GM15510 (cell line): ENCODE measurements around the gene LDLRAD4.

Source experiments
- POLR2A ChIP-seq: IDR thresholded peaks from 3 replicates; pipeline ENCODE4 v1.6.1; 2011; ENCODE audit warnings: borderline replicate concordance; ENCODE audit not compliant: insufficient read length; ENCODE audit errors: extremely low read depth

Gene LDLRAD4

DNA sequence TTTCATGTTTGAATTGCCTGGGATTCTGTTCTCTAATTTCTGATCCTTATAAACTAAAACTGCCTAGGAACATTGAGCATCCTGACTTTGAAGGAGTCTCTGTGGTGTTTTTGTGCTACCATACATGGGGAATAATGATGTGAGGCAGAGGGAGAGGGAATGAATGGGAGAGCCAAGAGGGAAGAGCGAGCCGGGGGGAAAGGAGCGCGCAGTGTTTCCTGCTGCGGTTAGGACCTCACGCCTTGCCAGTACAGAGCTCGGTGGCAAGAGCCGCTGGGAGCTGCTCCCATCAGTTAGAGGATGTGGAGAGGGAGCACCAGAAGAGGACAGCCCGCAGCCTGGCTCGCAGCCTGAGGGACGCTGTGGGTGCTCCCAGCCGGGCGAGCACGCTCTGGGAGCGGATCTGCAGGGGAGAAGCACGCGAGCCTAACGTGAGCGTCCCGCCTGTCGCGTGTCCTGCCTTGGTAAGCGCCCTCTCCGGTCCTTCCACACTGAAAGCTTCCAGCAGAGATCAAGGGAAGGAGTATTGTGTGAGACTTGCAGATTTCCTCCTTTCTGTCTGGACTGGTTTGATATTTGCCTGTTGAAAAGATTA, 393.1 kb downstream of the LDLRAD4 start:
- TF ChIP-seq POLR2A: no peak

DNA sequence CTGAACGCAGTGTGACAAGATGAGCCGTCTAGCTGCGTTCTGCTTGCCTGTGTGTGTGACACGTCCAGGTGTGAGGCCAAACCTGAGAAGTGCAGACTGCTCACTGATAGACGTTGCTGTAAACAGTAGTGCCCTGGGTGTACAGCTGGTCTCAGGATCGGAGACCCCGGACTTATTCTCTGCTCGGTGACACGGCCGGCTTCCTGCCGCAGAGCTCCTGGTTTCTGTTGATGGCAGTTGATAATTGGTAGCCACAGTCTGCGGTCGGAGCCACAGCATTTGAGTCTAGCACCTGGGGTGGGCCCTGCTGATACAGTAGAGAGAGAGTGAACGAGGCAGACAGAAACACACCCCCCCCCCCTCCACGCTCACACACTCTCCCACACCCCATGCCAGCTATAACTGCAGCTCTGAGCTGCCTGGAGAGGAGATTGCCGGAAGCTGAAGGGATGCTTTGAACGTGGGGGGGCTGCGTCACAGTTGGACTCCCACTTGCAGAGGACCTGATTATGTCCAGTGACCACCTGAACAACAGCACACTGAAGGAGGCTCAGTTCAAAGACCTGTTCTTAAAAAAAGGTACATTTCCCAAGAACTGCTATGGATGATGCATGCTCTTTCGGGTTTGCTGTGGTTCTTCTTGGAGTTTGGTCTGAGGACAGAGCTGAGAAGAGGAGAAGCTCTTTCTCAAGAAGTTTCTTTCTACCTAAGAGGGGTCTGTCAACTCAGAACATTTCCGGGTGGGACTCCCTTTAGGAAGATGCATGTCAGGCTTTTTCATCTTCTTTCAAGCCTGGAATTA, 393.8 kb downstream of the LDLRAD4 start:
- peak; percentile 47 for TF ChIP-seq POLR2A

DNA sequence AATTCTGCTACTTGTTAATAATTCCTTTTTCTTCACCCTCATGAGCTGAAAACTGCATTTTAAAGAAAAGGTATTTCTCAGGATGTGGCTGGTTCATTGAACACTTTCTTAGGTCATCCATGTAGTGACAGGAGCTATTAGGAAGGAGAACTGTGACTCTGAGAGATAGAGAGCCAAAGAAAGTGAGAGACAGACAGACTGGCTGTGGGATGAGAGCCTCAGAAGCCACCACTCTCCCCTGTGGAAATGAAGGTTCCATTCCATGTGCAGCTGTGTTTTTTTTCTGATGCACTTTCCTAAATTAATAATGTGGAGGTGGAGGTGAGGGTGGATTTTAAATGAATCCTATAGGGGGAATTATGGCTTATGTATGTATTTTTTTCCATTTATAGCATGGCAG, 394.5 kb downstream of the LDLRAD4 start:
- no peak for TF ChIP-seq POLR2A

DNA sequence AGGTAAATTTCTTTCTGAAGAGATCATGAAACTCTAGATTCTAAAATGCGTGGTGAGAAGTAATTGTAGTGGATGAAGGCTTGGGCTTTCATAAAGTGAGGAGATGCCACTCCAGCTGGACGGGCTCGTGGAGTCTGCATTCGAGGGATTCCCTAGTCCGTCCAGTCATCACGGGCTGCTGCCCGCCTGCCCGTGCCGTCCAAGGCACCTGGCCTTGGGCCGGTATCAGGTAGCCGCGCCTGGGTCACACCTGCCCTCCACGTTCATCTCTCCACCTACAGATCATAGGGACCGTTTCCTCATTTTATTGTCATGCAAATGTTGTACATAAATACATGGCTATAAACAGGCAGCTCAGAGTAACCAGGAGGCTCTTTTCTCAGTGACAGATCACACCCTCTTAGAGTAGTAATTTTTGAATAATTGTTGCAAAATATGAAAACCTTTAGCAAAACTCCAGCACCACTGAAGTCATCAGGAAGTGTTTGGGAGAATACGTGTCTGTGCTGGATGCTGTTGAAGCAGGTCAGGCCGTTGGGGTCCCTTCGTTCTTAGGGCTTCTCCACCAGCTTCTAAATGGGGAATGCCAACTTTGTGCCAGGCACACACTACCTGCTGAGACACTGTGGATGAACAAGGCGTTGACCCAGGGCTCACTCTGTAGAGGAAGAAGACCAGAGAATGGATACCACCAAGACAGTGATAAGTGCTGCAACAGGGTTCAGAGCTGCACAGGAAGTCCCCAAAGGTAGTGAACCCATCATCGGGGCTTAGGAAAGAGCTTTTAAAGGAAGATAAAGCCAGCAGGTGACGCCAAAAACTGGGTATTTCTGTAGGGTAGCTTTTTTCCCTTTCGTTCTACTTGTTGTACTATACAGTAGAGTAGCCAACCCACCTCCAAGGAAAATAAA, 395.3 kb downstream of the LDLRAD4 start:
- peak; percentile 48 for TF ChIP-seq POLR2A

DNA sequence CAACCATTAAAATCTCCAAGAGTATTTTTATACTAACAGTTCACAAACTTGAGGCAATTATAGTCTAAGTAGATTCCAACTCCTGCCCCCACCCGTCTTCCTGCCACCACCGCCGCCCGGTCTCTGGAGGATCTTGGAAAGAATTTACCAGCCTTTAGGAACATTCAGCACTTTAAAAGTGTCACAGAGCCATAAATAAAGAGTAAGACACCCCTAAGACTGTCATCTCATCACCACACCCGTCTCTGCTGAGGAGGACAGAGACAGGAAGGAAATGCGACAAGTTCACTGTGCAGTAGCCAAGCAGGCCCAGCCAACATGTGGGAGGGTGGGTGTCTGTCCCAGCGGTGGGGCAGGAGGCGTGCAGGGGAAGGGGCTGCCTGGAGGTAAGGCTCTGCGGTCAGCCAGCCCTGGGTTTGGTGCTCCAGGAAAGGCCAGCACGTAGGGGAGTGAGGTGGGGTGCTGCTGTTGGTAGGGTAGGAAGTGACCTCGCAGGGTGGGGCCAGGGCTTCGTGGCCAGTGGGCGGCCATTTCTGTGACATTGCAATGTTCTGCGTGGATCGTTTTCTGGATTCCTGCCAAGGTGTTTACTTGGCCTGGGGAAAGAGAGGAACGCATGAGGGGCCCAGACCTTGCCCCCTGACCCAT, 396.2 kb downstream of the LDLRAD4 start:
- TF ChIP-seq POLR2A: peak; percentile 57

DNA sequence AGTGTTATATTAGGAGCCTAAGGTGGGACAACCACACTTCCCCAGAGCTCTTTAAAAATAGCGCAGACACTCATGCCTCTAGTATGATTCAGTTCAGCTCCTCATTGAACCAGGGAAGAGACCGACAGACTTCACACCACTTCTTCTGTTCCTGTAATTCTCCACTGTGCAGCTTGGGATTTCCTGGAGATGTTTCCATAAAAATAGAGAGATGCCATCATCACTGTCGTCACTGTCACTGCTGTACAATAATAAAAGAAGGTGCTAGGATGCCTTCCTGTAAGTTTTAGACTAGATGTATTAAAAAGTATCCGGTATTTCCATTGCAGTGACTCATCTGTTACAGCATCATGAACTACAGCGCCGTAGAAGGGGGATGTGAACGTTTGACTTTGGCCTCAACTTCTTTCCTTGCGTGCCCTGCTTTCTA, 396.9 kb downstream of the LDLRAD4 start:
- no peak for TF ChIP-seq POLR2A

GRCh38 chr18:13616041-13616440, 397.5 kb downstream of the LDLRAD4 start:
- TF ChIP-seq POLR2A: no peak

GRCh38 chr18:13616525-13617035, 398.0 kb downstream of the LDLRAD4 start:
- no peak for TF ChIP-seq POLR2A

- TF ChIP-seq POLR2A: no peak
These were observed 399.4 kb downstream of the LDLRAD4 start for GRCh38 chr18:13617826-13618515.

DNA sequence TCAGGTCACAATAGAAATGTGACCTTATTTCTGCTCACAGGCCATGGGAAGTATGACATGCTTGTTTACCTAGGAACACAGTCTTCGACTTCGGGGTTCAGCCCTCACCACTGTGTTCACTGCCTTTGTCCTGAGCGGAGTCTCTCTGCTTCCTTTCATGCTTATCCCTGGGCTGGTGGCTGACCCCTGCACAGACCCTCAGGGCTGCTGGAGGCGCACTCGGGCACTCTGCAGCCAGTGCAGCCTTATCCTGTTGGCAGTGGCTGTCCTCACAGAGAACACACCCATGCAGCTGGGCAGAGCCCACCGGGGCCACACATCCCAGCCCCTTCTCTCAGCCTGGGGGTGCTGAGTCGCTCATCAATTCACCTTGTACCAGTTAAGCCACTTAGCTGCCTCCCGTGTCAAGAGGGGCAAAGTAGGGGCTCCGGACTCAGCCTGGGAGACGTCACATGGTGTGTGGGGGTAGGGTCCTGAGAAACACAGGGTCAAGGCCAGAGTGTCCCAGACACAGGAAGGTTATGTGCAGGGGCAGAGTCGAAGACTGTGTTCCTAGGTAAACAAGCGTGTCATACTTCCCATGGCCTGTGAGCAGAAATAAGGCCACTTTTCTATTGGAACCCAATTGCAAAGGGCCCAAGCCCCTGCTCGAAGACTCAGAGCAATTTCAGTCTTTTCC, 400.3 kb downstream of the LDLRAD4 start:
- no peak for TF ChIP-seq POLR2A

DNA sequence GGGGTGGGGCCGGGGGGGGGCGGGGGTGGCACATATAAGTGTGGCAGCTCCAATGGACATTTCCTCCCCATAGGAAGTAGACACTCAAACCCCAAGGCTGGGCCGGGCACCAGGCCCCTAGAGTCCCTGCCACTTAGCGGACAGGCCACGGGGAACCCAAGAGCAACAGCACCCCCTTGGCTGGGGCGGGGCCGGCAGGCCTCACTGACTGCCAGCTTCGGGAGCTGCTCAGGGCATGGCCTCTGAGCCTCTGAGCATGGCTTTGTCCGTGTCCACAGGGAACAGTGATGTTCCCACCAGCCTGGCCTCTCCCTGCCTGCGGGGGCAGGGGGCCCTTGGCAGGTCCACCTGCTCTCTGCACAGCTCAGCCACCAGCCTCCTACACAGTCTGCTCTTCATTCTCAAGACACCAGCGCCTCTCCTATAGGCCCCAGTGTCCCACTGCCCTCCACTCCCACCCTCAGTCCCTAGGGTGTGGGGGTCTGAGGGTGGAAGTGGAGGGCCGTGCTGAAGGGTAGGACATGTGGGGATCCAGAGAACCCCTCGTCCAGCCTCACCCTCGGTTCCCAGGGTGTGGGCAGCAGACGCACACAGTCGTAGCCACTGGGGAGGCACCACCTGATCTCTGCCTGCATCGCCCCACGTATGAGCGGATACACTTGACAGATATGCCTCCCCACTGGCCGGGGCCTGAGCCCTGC, 401.1 kb downstream of the LDLRAD4 start:
- no peak for TF ChIP-seq POLR2A

- TF ChIP-seq POLR2A: no peak
These were observed 401.7 kb downstream of the LDLRAD4 start for GRCh38 chr18:13620206-13620672.
